ELF-1 (cell line): ENCODE measurements around the gene SLC38A10.
"Not testable (repeated sequence)": the region's sequence is repeated elsewhere in the genome, so short reads cannot be mapped to it uniquely, and the experiment has no call there.

Experiments used
- DNase-seq: peaks from one replicate; pipeline ENCODE4 v3.0.0-alpha.2; 2016; ENCODE audit warnings: low read depth, low spot score

Gene SLC38A10

GRCh38 chr17:81230043-81230820 is 64.9 kb downstream of the SLC38A10 start:
- peak; percentile 47 for DNase-seq

- DNase-seq = no peak
These were observed 65.5 kb downstream of the SLC38A10 start for GRCh38 chr17:81229666-81229920.

- no peak for DNase-seq
These were observed 66.1 kb downstream of the SLC38A10 start for GRCh38 chr17:81228834-81229665.

- DNase-seq = peak; percentile 36
These were observed 66.7 kb downstream of the SLC38A10 start for GRCh38 chr17:81228420-81228819.

- DNase-seq = not testable (repeated sequence)
These were observed 67.5 kb downstream of the SLC38A10 start for GRCh38 chr17:81227630-81228029.

- DNase-seq = peak; percentile 57
These were observed 71.4 kb downstream of the SLC38A10 start for GRCh38 chr17:81223762-81224130.

GRCh38 chr17:81222906-81223761 is 72.0 kb downstream of the SLC38A10 start, which contains the start of gene CEP131:
CEP131 (minus strand) TSS chr17:81222965; CDS start chr17:81220056, 2,909 bp downstream.
- peak; percentile 98 for DNase-seq

GRCh38 chr17:81222620-81222905 is 72.5 kb downstream of the SLC38A10 start:
- no peak for DNase-seq

- DNase-seq = peak; percentile 36
These were observed 73.1 kb downstream of the SLC38A10 start for GRCh38 chr17:81221842-81222619.

GRCh38 chr17:81221371-81221841 is 73.7 kb downstream of the SLC38A10 start:
- peak; percentile 68 for DNase-seq

- DNase-seq = no peak
These were observed 75.5 kb downstream of the SLC38A10 start for GRCh38 chr17:81219476-81220180.

- no peak for DNase-seq
These were observed 76.1 kb downstream of the SLC38A10 start for GRCh38 chr17:81218991-81219390.

GRCh38 chr17:81218459-81218858 is 76.6 kb downstream of the SLC38A10 start:
- no peak for DNase-seq

GRCh38 chr17:81217491-81217890 is 77.6 kb downstream of the SLC38A10 start:
- no peak for DNase-seq

GRCh38 chr17:81213978-81214377 is 81.1 kb downstream of the SLC38A10 start:
- DNase-seq = no peak

- no peak for DNase-seq
These were observed 82.7 kb downstream of the SLC38A10 start for GRCh38 chr17:81212365-81212764.

- DNase-seq = no peak
These were observed 84.2 kb downstream of the SLC38A10 start for GRCh38 chr17:81210868-81211267.

GRCh38 chr17:81210466-81210865 is 84.6 kb downstream of the SLC38A10 start:
- no peak for DNase-seq

GRCh38 chr17:81209141-81209540 is 86.0 kb downstream of the SLC38A10 start:
- DNase-seq = no peak

- no peak for DNase-seq
These were observed 86.5 kb downstream of the SLC38A10 start for GRCh38 chr17:81208651-81209050.
